IMR-90 (cell line): ENCODE measurements around the gene XRCC5.

Source experiments
- BHLHE40 ChIP-seq: fragments of 150-350 bp; IDR thresholded peaks from 2 replicates; pipeline ENCODE4 v1.6.1; 2016; ENCODE audit warnings: mild to moderate bottlenecking, low read depth, low read length
- CEBPB ChIP-seq: IDR thresholded peaks from 2 replicates; pipeline ENCODE4 v1.6.1; 2012; ENCODE audit warnings: low read depth, low read length, improper control_type of control experiment
- ELK1 ChIP-seq: fragments of 150-350 bp; IDR thresholded peaks from 2 replicates; pipeline ENCODE4 v1.6.1; 2016; ENCODE audit warnings: low read depth, mild to moderate bottlenecking, low read length, moderate library complexity, borderline replicate concordance
- FOS ChIP-seq: fragments of 150-350 bp; IDR thresholded peaks from 2 replicates; pipeline ENCODE4 v1.6.1; 2016; ENCODE audit warnings: low read depth, low read length
- MAFK ChIP-seq: IDR thresholded peaks from 2 replicates; pipeline ENCODE4 v1.6.1; 2012; ENCODE audit warnings: low read depth, low read length, improper control_type of control experiment
- MAZ ChIP-seq: IDR thresholded peaks from 2 replicates; pipeline ENCODE4 v1.6.1; 2012; ENCODE audit warnings: low read depth, mild to moderate bottlenecking, low read length, improper control_type of control experiment, moderate library complexity, borderline replicate concordance
- MXI1 ChIP-seq: IDR thresholded peaks from 2 replicates; pipeline ENCODE4 v1.6.1; 2012; ENCODE audit warnings: low read depth, mild to moderate bottlenecking, low read length, moderate library complexity, borderline replicate concordance
- POLR2A ChIP-seq: IDR thresholded peaks from 2 replicates; pipeline ENCODE4 v1.6.1; 2012; ENCODE audit warnings: mild to moderate bottlenecking, low read depth, low read length
- RAD21 ChIP-seq: IDR thresholded peaks from 2 replicates; pipeline ENCODE4 v1.6.1; 2012; ENCODE audit warnings: low read length, improper control_type of control experiment
- RCOR1 ChIP-seq: IDR thresholded peaks from 2 replicates; pipeline ENCODE4 v1.6.1; 2012; ENCODE audit warnings: mild to moderate bottlenecking, low read length, improper control_type of control experiment; ENCODE audit not compliant: insufficient replicate concordance
- RFX5 ChIP-seq: IDR thresholded peaks from 2 replicates; pipeline ENCODE4 v1.8.0; 2012; ENCODE audit warnings: low read depth, mild to moderate bottlenecking, low read length, moderate library complexity
- SMC3 ChIP-seq: fragments of 150-350 bp; IDR thresholded peaks from 2 replicates; pipeline ENCODE4 v1.6.1; 2016; ENCODE audit warnings: low read depth, mild to moderate bottlenecking, antibody characterized with exemption, low read length, moderate library complexity
- TF ChIP-seq, protein P1 (sequence below): conservative IDR thresholded peaks from 2 replicates; pipeline ENCODE4 v1.5.1; 2012; ENCODE audit warnings: mild to moderate bottlenecking, low read depth, low read length, improper control_type of control experiment
- TF ChIP-seq, protein P2 (sequence below): fragments of 150-350 bp; IDR thresholded peaks from 2 replicates; pipeline ENCODE4 v1.6.1; 2017; ENCODE audit warnings: mild to moderate bottlenecking, antibody characterized with exemption, low read length, low read depth

- TF ChIP-seq, protein P1, sequence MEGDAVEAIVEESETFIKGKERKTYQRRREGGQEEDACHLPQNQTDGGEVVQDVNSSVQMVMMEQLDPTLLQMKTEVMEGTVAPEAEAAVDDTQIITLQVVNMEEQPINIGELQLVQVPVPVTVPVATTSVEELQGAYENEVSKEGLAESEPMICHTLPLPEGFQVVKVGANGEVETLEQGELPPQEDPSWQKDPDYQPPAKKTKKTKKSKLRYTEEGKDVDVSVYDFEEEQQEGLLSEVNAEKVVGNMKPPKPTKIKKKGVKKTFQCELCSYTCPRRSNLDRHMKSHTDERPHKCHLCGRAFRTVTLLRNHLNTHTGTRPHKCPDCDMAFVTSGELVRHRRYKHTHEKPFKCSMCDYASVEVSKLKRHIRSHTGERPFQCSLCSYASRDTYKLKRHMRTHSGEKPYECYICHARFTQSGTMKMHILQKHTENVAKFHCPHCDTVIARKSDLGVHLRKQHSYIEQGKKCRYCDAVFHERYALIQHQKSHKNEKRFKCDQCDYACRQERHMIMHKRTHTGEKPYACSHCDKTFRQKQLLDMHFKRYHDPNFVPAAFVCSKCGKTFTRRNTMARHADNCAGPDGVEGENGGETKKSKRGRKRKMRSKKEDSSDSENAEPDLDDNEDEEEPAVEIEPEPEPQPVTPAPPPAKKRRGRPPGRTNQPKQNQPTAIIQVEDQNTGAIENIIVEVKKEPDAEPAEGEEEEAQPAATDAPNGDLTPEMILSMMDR = no peak
- TF ChIP-seq RAD21 = no peak
- no peak for TF ChIP-seq POLR2A
- TF ChIP-seq MXI1 = no peak
- TF ChIP-seq MAFK = no peak
- TF ChIP-seq SMC3 = no peak
- TF ChIP-seq CEBPB = no peak
- TF ChIP-seq, protein P2, sequence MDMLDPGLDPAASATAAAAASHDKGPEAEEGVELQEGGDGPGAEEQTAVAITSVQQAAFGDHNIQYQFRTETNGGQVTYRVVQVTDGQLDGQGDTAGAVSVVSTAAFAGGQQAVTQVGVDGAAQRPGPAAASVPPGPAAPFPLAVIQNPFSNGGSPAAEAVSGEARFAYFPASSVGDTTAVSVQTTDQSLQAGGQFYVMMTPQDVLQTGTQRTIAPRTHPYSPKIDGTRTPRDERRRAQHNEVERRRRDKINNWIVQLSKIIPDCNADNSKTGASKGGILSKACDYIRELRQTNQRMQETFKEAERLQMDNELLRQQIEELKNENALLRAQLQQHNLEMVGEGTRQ = no peak
- TF ChIP-seq RFX5 = no peak
- no peak for TF ChIP-seq BHLHE40
- TF ChIP-seq RCOR1 = no peak
- no peak for TF ChIP-seq FOS
- no peak for TF ChIP-seq MAZ
- TF ChIP-seq ELK1 = no peak
Measured at GRCh38 chr2:216224388-216224787, 115.2 kb downstream of the XRCC5 start.
